HG03439 (cell line): ENCODE data around the gene SPTBN2.
"Not testable (repeated sequence)": the region's sequence is repeated elsewhere in the genome, so short reads cannot be mapped to it uniquely, and the experiment has no call there.

Source experiments
- ATAC-seq: cut with Tn5 transposase; IDR thresholded peaks from one replicate; pipeline ENCODE4 v1.9.1; 2021; ENCODE audit warnings: mild to moderate bottlenecking, moderate library complexity; ENCODE audit not compliant: unreplicated experiment

The SPTBN2 gene

DNA sequence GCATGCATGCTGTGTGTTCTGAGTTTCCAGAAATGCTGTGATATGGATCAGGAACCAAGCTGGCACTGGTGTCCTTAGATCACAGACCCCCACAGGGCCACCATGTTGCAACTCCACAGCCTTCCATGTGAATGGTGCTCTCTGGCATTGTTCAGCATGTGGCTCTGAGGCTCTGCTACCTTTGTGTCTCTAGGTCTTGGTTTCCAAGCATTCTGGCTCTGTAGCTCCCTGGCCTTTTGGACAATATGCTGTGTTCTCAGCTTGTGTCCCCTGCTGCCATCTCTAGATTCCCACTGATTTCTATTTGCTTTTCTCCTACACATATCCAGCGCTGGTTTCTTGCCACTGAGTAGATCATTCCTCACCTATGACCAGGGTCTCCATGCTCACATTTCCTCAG, 3.9 kb downstream of the SPTBN2 start:
- ATAC-seq = no peak

DNA sequence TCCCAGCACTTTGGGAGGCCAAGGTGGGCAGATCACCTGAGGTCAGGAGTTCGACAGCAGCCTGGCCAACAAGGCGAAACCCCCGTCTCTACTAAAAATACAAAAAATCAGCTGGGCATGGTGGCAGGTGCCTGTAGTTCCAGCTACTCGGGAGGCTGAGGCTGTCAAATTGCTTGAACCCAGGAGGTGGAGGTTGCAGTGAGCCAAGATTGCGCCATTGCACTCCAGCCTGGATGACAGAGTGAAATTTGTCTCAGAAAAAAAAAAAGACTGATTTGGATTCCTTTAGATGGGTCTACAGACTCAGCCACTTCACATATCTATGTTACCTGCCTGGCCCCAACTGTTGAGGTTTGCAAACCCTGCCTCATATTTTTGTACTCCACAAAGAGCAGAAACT, 4.8 kb downstream of the SPTBN2 start:
- ATAC-seq = not testable (repeated sequence)

DNA sequence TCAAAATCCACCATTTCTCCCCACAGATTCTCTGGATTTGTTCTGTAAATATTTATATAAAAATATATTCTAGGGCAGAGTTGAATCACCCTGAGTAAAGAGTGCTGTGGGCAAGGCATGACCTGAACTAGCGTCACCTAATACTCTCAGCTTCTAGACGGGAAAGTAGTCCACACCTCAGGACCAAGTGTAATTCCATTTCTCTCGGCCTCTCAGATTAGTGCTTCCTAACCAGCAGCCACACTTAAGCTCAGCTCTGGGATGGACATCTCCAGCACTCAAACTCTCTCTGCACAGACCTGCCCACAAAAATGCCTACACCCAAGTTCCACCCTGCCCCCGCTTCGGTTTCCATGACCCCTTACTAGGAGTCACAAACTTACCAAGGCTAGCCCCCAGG, 5.3 kb downstream of the SPTBN2 start:
- ATAC-seq = no peak

- ATAC-seq = no peak
Measured at GRCh38 chr11:66722745-66723651, 6.0 kb downstream of the SPTBN2 start.

DNA sequence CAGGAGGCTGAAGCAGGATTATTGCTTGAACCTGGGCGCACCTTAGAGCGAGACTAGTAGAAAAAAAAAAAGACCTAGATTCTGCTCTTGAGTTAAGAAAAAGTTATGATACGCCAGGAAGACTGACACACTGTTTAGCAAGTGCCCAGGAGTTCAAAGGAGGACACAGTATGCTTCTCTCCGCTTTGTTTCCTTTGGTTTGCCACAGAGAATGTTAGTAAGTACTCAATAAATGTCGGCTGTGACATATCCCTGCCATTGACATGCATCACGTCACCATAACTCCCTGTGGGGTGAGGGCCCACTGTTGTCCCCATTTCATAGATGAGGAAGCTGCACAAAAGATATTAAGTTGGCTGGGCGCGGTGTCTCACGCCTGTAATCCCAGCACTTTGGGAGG, 7.1 kb downstream of the SPTBN2 start:
- no peak for ATAC-seq

- no peak for ATAC-seq
Measured at GRCh38 chr11:66720899-66721470, 8.0 kb downstream of the SPTBN2 start.

DNA sequence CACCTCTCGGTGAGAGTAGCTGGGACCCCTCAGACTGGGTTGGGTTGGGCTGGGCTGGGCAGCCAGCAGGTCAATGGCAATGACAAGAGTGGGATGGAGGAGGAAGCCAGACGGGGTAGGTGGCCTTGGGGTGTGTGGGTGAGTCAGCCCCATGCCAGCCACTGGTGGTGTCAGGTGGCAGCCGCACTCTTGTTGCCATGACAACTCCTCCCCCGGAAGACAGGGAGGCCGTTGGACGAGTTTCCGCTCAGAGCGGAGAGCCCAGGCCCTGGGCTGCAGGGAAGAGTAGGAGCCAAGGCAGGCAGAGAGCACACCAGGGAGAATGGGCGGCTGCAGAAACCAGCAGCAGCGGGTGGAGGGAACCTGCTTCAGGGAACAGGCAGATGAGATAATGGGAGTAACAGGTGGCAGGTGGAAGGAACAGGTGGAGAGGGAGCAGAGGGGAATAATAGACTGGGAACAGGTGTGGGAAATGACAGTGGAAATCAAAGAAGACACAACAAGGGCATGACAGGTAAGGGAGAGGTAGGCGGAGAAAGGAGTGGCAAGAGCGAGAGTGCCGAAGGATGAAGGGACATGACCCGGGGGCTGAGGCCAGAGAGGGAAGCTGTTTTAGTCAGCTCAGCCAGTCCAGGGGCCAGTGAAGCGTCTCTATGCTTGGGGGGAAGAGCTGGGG, 8.7 kb downstream of the SPTBN2 start:
- ATAC-seq = no peak

DNA sequence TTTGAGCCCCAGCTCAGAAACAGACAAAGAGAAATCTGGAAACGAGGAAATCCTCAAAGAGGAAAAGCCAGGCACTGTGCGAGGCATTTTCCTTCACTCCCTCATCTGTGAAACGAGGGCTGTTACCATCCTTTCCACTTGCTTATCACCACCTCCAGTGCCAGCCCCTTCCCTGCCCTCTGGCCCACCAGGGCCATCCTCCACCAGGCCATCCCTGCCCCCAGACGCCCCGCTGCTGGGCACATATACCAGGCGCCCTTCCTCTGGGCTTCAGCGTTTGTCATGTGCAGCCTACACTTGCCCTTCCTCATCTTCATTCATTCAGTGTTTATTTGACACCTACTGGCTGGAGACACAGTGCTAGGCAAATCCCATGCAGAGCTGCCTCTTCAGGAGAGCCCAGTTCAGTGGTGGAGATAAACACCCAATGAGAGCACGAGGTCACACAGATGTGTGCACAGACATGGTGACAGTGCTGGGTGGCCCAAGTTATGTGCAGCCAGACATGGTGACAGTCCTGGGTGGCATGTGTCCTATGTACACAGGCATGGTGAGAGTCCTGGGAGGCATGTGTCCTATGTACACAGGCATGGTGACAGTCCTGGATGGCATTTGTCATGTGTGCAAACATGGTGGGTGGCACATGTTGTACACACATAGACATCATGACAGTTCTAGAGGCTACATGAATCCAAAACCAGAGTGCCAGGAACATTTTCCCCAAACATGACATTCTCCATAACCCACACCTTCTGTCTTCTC, 9.7 kb downstream of the SPTBN2 start:
- no peak for ATAC-seq

DNA sequence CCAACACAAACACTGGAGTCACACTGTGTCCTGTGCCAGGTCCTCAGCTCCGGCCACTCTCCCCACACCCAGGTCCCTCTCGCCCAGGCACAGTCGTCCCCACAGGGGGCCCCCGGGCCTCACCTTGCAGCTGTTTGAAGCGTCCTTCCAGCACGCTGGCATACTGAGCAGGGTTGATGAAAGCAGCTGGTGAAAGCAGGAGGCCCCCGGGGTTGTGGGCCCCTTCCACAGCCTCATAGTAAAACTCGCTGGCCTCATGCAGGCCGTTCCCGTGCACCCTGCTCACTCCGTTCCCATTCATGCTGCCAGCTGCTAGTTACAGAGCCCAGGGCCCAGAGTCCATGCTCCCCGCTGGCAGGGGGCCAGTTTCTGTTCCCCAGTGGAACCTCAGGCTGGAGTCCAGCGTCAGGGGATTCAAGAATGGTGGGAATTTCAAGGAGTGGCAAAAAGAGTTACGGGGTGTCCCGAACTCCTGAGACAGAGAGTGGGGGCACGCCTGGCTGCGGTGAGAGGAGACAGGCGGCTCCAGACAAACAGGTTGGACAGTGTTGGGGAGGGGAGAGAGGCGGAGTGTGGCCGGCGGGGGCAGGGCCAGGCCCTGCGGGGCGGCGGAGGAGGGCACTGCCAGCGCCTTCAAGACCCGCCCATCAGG, 10.6 kb downstream of the SPTBN2 start:
- ATAC-seq = no peak

GRCh38 chr11:66717925-66718319, 11.1 kb downstream of the SPTBN2 start:
- ATAC-seq = no peak

DNA sequence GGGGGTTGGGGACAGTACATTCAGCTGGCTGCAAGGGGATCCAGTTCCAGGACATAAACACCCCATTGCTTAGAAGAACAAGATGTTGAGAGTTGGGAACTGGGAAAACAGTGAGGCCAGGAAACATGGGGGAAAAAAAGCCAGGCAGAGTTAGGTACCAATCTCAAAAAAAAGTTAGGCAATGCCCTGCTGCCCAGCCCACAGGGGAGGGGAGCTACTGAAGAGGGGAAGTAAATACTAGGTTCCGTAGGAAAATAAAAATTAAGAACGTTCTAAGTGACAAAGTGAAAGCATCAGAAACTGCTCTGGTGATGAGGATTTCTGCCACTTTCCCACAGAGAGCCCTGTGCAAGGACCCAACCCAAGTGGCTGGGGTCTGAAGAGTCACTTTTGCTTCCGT, 12.0 kb downstream of the SPTBN2 start:
- no peak for ATAC-seq

DNA sequence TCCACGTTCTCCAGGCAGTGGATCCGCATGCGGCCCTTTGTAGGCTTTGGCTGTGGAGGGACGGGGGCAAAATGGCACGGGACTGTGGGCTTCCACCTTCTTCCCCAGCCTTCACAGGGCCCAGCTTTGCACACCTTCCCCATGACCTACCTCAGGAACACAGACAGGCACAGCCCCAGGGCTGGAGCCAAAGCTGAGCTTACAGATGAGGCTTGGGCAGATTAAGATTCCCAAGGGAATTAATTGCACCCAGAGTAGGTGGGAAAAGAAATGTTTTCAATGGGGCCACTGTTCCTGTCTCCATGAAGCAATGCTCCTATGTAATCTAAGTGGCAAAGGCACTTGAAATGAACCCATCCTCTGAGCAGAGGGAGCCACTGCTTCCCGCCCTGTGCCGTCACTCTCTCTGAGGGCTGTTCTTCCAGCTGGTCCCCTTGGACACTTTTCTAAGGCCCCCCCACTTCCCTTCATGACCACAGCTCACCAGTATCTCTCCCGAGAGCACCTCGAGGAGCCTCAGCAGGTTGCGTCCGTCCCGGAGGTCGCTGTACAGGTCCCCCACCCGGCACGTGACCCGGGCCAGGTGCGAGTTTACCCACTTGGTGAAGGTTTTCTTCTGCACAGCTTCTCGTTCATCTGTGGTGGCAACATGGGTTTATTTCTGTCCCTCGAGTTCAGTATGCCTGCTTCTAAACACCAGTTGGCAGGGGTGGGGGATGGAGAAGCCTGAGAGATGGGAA, 13.5 kb downstream of the SPTBN2 start:
- ATAC-seq = no peak

- no peak for ATAC-seq
Measured at GRCh38 chr11:66713746-66714480, 15.1 kb downstream of the SPTBN2 start.

GRCh38 chr11:66710384-66710930, 18.6 kb downstream of the SPTBN2 start:
- ATAC-seq = no peak

- no peak for ATAC-seq
Measured at GRCh38 chr11:66708701-66709100, 20.3 kb downstream of the SPTBN2 start.

DNA sequence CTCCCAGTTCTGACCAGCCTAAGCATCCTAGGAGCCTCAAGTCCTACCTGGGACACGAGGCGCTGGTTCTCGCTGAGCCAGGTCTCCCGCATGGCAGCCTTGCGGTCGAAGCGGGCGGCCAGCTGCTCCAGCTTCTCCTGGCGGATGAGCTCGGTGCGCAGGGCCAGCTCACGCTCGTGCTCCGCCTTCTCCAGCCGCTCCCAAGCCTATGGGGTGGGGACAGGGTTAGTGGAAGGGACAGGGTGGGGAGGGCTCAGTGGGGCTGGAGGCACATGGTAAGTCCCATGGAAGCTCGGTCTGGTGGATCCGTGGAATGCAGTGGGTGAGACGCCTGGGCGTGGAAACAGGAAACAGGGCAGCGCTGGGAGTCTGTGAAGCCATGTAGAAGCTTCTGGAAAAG, 20.9 kb downstream of the SPTBN2 start:
- ATAC-seq = no peak

- no peak for ATAC-seq
Measured at GRCh38 chr11:66707486-66707885, 21.5 kb downstream of the SPTBN2 start.

- ATAC-seq = no peak
Measured at GRCh38 chr11:66706989-66707388, 22.0 kb downstream of the SPTBN2 start.
